SK-N-SH treated with all-trans-retinoic acid at 6 μM for 48 hours (cell line): ENCODE measurements around the gene GMEB2.

Experiments
- ATAC-seq: fragments of 200-7000 bp; cut with Tn5 transposase; 3 replicates; pipeline ENCODE4 v1.9.1; 2020; ENCODE audit warnings: mild to moderate bottlenecking, moderate library complexity
- ARNTL ChIP-seq: fragments of 450-650 bp; formaldehyde crosslinking; IDR thresholded peaks from 2 replicates; pipeline ENCODE4 v1.5.0; 2020; ENCODE audit warnings: low read depth, mild to moderate bottlenecking, moderate library complexity, borderline replicate concordance
- BACH2 ChIP-seq: fragments of 250-450 bp; sonication (Bioruptor Pico); IDR thresholded peaks from 2 replicates; pipeline ENCODE4 v1.9.0; 2021; ENCODE audit warnings: mild to moderate bottlenecking, borderline replicate concordance
- CSDC2 ChIP-seq: fragments of 250-450 bp; sonication (Bioruptor Pico); IDR thresholded peaks from 2 replicates; pipeline ENCODE4 v1.5.0; 2020; ENCODE audit warnings: mild to moderate bottlenecking, moderate library complexity
- ESRRG ChIP-seq: fragments of 250-450 bp; sonication (Bioruptor Pico); IDR thresholded peaks from 2 replicates; pipeline ENCODE4 v1.6.1; 2021; ENCODE audit warnings: mild to moderate bottlenecking
- ISL1 ChIP-seq: fragments of 250-450 bp; sonication (Bioruptor Pico); IDR thresholded peaks from 2 replicates; pipeline ENCODE4 v2.1.2; 2022; ENCODE audit warnings: mild to moderate bottlenecking, moderate library complexity
- OSR1 ChIP-seq: fragments of 250-450 bp; sonication (Bioruptor Pico); IDR thresholded peaks from 2 replicates; pipeline ENCODE4 v1.8.0; 2022; ENCODE audit warnings: moderate library complexity, mild to moderate bottlenecking, inconsistent platforms
- PPARA ChIP-seq: fragments of 250-450 bp; sonication (Bioruptor Pico); IDR thresholded peaks from 2 replicates; pipeline ENCODE4 v1.5.0; 2020; ENCODE audit warnings: mild to moderate bottlenecking, borderline replicate concordance
- RARB ChIP-seq: fragments of 250-450 bp; sonication (Bioruptor Pico); IDR thresholded peaks from 2 replicates; pipeline ENCODE4 v1.8.0; 2021; ENCODE audit warnings: mild to moderate bottlenecking, moderate library complexity
- SNAI2 ChIP-seq: fragments of 250-450 bp; sonication (Bioruptor Pico); IDR thresholded peaks from 2 replicates; pipeline ENCODE4 v1.5.0; 2020; ENCODE audit warnings: mild to moderate bottlenecking, moderate library complexity
- TCF4 ChIP-seq: fragments of 250-450 bp; sonication (Bioruptor Pico); IDR thresholded peaks from 2 replicates; pipeline ENCODE4 v1.8.0; 2021; ENCODE audit warnings: mild to moderate bottlenecking, moderate library complexity, borderline replicate concordance
- TOX ChIP-seq: fragments of 250-450 bp; sonication (Bioruptor Pico); IDR thresholded peaks from 2 replicates; pipeline ENCODE4 v1.8.0; 2021; ENCODE audit warnings: mild to moderate bottlenecking, moderate library complexity, borderline replicate concordance
- TSHZ2 ChIP-seq: fragments of 250-450 bp; sonication (Bioruptor Pico); IDR thresholded peaks from 2 replicates; pipeline ENCODE4 v1.5.0; 2020; ENCODE audit warnings: mild to moderate bottlenecking, moderate library complexity
- ZC3H10 ChIP-seq: fragments of 250-450 bp; sonication (Bioruptor Pico); IDR thresholded peaks from 2 replicates; pipeline ENCODE4 v1.5.1; 2021; ENCODE audit warnings: mild to moderate bottlenecking, moderate library complexity
- ZFP3 ChIP-seq: fragments of 250-450 bp; sonication (Bioruptor Pico); IDR thresholded peaks from 2 replicates; pipeline ENCODE4 v1.5.0; 2020; ENCODE audit warnings: mild to moderate bottlenecking, moderate library complexity
- ZFP30 ChIP-seq: fragments of 450-650 bp; formaldehyde crosslinking; IDR thresholded peaks from 2 replicates; pipeline ENCODE4 v1.5.0; 2022; ENCODE audit warnings: mild to moderate bottlenecking, moderate library complexity
- ZNF565 ChIP-seq: fragments of 450-650 bp; formaldehyde crosslinking; conservative IDR thresholded peaks from 2 replicates; pipeline ENCODE4 v1.5.0; 2020; ENCODE audit warnings: low read depth, mild to moderate bottlenecking, moderate library complexity
- ZNF70 ChIP-seq: fragments of 450-650 bp; formaldehyde crosslinking; IDR thresholded peaks from 2 replicates; pipeline ENCODE4 v1.5.0; 2020; ENCODE audit warnings: mild to moderate bottlenecking, moderate library complexity
- ZNF8 ChIP-seq: fragments of 450-650 bp; formaldehyde crosslinking; IDR thresholded peaks from 2 replicates; pipeline ENCODE4 v1.5.0; 2020; ENCODE audit warnings: mild to moderate bottlenecking, moderate library complexity
- TF ChIP-seq, protein P1 (sequence below): fragments of 250-450 bp; sonication (Bioruptor Pico); IDR thresholded peaks from 2 replicates; pipeline ENCODE4 v1.5.1; 2020; ENCODE audit warnings: low read depth, mild to moderate bottlenecking, moderate library complexity
- TF ChIP-seq, protein P2 (sequence below): fragments of 250-450 bp; sonication (Bioruptor Pico); IDR thresholded peaks from 2 replicates; pipeline ENCODE4 v1.8.0; 2021; ENCODE audit warnings: low read depth, mild to moderate bottlenecking, moderate library complexity, borderline replicate concordance

GMEB2 gene

DNA sequence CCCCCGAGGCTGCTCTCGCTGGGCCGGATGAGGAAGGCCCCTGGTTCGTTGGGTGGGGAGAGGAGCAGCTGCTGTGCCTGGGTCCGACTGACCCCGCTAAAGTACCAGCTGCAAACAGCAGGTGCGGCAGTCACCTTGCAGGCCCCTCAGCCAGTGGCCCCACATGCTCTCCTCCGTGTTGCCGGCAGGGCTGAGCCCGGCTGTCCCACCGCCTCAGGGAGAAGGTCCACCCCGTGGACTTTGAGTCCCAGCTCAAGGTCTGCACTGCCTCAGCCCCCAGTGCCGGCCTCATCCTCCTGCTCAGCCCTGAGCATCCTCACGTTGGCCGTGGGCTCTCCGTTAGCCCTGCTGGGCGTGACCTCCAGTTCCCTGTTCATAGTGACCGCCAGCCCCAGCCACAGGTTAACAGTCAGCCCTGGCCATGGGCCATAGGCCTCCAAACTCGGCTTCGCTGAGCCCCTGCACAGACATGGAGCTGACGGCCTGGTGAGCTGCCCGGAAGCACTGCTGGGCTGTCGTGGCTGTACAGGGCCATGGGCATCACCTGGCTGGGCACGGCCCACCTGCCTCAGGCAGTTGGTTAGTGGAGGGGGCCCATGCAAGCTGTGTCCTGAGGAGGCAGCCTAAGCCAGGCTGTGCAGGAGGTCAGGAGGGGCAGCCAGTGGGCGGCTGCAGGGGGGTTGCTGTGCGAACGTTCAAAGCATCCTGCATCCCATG, 82.5 kb downstream of the GMEB2 start:
- TF ChIP-seq ISL1 (CRISPR knock-in tag) (no peak), ZNF8 (CRISPR knock-in tag) (no peak), SNAI2 (CRISPR knock-in tag) (no peak), TCF4 (CRISPR knock-in tag) (no peak), ZC3H10 (CRISPR knock-in tag) (no peak), ZNF565 (CRISPR knock-in tag) (no peak)
- TF ChIP-seq, protein P1, sequence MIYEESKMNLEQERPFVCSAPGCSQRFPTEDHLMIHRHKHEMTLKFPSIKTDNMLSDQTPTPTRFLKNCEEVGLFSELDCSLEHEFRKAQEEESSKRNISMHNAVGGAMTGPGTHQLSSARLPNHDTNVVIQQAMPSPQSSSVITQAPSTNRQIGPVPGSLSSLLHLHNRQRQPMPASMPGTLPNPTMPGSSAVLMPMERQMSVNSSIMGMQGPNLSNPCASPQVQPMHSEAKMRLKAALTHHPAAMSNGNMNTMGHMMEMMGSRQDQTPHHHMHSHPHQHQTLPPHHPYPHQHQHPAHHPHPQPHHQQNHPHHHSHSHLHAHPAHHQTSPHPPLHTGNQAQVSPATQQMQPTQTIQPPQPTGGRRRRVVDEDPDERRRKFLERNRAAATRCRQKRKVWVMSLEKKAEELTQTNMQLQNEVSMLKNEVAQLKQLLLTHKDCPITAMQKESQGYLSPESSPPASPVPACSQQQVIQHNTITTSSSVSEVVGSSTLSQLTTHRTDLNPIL (CRISPR knock-in tag), result no peak
- TF ChIP-seq, all 23 proteins: peak for 0
- ATAC-seq, result no peak

DNA sequence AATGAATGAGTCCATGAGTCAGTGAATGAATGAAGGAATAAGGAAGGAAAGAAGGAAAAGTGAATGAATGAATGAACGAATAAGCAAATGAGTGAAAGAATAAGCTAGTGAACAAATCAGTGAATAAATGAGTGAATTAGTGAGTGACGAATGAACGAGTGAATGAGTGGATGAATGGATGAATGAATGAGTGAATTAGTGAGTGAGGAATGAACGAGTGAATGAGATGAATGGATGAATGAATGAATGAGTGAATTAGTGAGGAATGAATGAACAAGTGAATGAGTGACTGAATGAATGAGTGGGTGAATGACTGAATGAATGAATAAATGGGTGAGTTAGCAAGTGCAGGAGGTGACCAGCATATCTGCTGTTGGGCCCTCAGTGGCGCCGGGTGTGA, 83.2 kb downstream of the GMEB2 start:
- no peak for ATAC-seq
- no peak for TF ChIP-seq TCF4 (CRISPR knock-in tag)
- TF ChIP-seq BACH2 (CRISPR knock-in tag), result no peak
- no peak for TF ChIP-seq ZFP3 (CRISPR knock-in tag)
- no peak for TF ChIP-seq TOX (CRISPR knock-in tag)
- no peak for TF ChIP-seq ARNTL (CRISPR knock-in tag)
- TF ChIP-seq OSR1, result no peak
- TF ChIP-seq CSDC2 (CRISPR knock-in tag), result no peak
- TF ChIP-seq PPARA (CRISPR knock-in tag), result no peak
- no peak for TF ChIP-seq ZNF8 (CRISPR knock-in tag)

GRCh38 chr20:63543131-63543530, 83.8 kb downstream of the GMEB2 start:
- TF ChIP-seq CSDC2 (CRISPR knock-in tag) (no peak), ESRRG (CRISPR knock-in tag) (no peak), ZNF565 (CRISPR knock-in tag) (no peak), ZFP30 (no peak), ZNF70 (CRISPR knock-in tag) (no peak)
- TF ChIP-seq, protein P2, sequence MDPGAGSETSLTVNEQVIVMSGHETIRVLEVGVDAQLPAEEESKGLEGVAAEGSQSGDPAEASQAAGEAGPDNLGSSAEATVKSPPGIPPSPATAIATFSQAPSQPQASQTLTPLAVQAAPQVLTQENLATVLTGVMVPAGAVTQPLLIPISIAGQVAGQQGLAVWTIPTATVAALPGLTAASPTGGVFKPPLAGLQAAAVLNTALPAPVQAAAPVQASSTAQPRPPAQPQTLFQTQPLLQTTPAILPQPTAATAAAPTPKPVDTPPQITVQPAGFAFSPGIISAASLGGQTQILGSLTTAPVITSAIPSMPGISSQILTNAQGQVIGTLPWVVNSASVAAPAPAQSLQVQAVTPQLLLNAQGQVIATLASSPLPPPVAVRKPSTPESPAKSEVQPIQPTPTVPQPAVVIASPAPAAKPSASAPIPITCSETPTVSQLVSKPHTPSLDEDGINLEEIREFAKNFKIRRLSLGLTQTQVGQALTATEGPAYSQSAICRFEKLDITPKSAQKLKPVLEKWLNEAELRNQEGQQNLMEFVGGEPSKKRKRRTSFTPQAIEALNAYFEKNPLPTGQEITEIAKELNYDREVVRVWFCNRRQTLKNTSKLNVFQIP (CRISPR knock-in tag), result no peak
- ATAC-seq, result no peak

- TF ChIP-seq TOX (CRISPR knock-in tag) (no peak), ARNTL (CRISPR knock-in tag) (no peak), ISL1 (CRISPR knock-in tag) (no peak), ZNF8 (CRISPR knock-in tag) (no peak), SNAI2 (CRISPR knock-in tag) (no peak), ZFP30 (no peak), ZNF565 (CRISPR knock-in tag) (no peak), ZFP3 (CRISPR knock-in tag) (no peak), ZNF70 (CRISPR knock-in tag) (no peak), ESRRG (CRISPR knock-in tag) (no peak), PPARA (CRISPR knock-in tag) (no peak), RARB (CRISPR knock-in tag) (no peak), TSHZ2 (CRISPR knock-in tag) (no peak), TCF4 (CRISPR knock-in tag) (no peak)
- no peak for ATAC-seq
Observed at GRCh38 chr20:63542696-63543095, 84.2 kb downstream of the GMEB2 start.
